Lung (tissue), 12 donors: ENCODE results near the gene TBC1D5. TPM values are rescaled to one million over a fixed set of nuclear protein-coding genes. Genes with fewer than 3 reads are reported as not detected.

Source experiments
- ATAC-seq: fragments of 200-7000 bp; cut with Tn5 transposase; one replicate; pipeline ENCODE4 v1.9.1; 2020; ENCODE audit warnings: moderate number of reproducible peaks; ENCODE audit not compliant: insufficient read depth, low FRiP score
- DNase-seq, 3 donors: peaks; one replicate each; pipeline ENCODE4 v3.0.0-alpha.2; 2013 to 2017
- H3K27ac ChIP-seq, 2 donors: one replicate each; pipeline ENCODE4 v1.5.1; 2013; ENCODE audit warnings: mild to moderate bottlenecking in 2 of 2, moderate library complexity in 2 of 2, control low read depth in 1 of 2, inconsistent platforms in 1 of 2, low read depth in 1 of 2, low read length in 1 of 2
- H3K27me3 ChIP-seq, 3 donors: one replicate each; pipeline ENCODE4 v1.5.1; 2013; ENCODE audit warnings: low read length in 2 of 3; ENCODE audit not compliant: control insufficient read depth in 3 of 3, insufficient read depth in 3 of 3
- H3K36me3 ChIP-seq, 4 donors: one replicate each; pipeline ENCODE4 v1.5.1; 2013; ENCODE audit warnings: low read length in 4 of 4, mild to moderate bottlenecking in 1 of 4, moderate library complexity in 1 of 4; ENCODE audit not compliant: control insufficient read depth in 4 of 4, insufficient read depth in 4 of 4
- H3K4me1 ChIP-seq, 5 donors: one replicate each; pipeline ENCODE4 v1.5.1; 2013; ENCODE audit warnings: low read length in 5 of 5, mild to moderate bottlenecking in 2 of 5, moderate library complexity in 1 of 5; ENCODE audit not compliant: control insufficient read depth in 5 of 5, insufficient read depth in 5 of 5
- H3K4me3 ChIP-seq: one replicate; pipeline ENCODE4 v1.5.1; 2013; ENCODE audit warnings: mild to moderate bottlenecking, control low read depth, moderate library complexity
- H3K9ac ChIP-seq, 2 donors: one replicate each; pipeline ENCODE4 v1.5.1; 2013; ENCODE audit warnings: low read length in 2 of 2, control low read depth in 1 of 2; ENCODE audit not compliant: insufficient read depth in 1 of 2
- H3K9me3 ChIP-seq, 4 donors: one replicate each; pipeline ENCODE4 v1.5.1; 2013; ENCODE audit warnings: low read length in 3 of 4, mild to moderate bottlenecking in 1 of 4, moderate library complexity in 1 of 4; ENCODE audit not compliant: control insufficient read depth in 4 of 4, insufficient read depth in 3 of 4
- WGBS, 2 donors: extraction: QIAGEN DNeasy Blood & Tissue Kit; methylation state at CpG; one replicate each; pipeline ENCODE4 v1.1.7; 2013; 5-methylcytosine and 5-hydroxymethylcytosine counted together
- polyA plus RNA-seq, 2 donors: library from polyadenylated mRNA; stranded (reverse); fragments of 200-250 nt; gene quantifications; one replicate each; pipeline ENCODE4 v1.2.1, GENCODE V29; 2013
- total RNA-seq, 2 donors: library from RNA; depleted of rRNA in 1 of 2; stranded (reverse); fragments of >200 nt in 1 of 2; gene quantifications; one replicate each; pipeline ENCODE4 v1.2.1, GENCODE V29; 2014 to 2021
- TF ChIP-seq, protein P1 (sequence below): IDR thresholded peaks from 2 replicates; pipeline ENCODE4 v1.5.1; 2012; ENCODE audit warnings: mild to moderate bottlenecking; ENCODE audit errors: control extremely low read depth, extremely low read depth
- donor health status: control.
- donor health status: control.
- donor health status: Bipolar disorder and iron deficiency.
- donor health status: healthy.
- donor health status: DM: yes; HTN: yes; CAD: no.

TBC1D5 gene
- total and polyA plus RNA-seq, 4 donors = 8.7 to 111 (median 39.6) TPM

DNA sequence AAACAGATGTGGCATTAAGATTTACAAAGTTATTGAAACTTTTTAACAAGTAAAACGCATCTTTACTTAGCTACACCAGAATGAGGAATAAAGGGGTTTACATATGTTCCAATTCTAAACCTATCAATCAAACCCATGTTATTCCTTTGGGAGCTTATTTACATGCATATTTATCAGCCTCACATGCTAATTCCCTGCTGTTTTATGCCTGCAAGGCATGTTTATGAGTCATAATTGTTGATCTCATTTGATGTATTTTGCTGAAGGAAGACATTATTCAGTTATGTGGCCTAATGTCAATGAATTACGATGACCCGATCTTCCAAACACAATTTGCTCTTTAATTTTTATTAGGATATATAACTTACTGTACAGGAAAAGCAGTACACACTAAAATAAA lies 272.9 kb downstream of the TBC1D5 start:
- ATAC-seq = no peak
- peaks cover 0 to 1% (median 0%) of the 10 kb centered on the region in 4 donors for H3K36me3 ChIP-seq
- DNase-seq = no peak
- TF ChIP-seq, protein P1, sequence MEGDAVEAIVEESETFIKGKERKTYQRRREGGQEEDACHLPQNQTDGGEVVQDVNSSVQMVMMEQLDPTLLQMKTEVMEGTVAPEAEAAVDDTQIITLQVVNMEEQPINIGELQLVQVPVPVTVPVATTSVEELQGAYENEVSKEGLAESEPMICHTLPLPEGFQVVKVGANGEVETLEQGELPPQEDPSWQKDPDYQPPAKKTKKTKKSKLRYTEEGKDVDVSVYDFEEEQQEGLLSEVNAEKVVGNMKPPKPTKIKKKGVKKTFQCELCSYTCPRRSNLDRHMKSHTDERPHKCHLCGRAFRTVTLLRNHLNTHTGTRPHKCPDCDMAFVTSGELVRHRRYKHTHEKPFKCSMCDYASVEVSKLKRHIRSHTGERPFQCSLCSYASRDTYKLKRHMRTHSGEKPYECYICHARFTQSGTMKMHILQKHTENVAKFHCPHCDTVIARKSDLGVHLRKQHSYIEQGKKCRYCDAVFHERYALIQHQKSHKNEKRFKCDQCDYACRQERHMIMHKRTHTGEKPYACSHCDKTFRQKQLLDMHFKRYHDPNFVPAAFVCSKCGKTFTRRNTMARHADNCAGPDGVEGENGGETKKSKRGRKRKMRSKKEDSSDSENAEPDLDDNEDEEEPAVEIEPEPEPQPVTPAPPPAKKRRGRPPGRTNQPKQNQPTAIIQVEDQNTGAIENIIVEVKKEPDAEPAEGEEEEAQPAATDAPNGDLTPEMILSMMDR = no peak
- no peaks in the 10 kb centered on the region for H3K9me3 ChIP-seq
- WGBS, 2 donors = 97 to 99% methylated on average over 3 of the region's 3 CpGs
- H3K27ac ChIP-seq = no peak overlapping the region
- H3K4me1 ChIP-seq = peaks cover 0 to 2% (median 0%) of the 10 kb centered on the region in 5 donors
- no peak overlapping the region for H3K9ac ChIP-seq
- H3K27me3 ChIP-seq = no peaks in the 10 kb centered on the region
- no peak overlapping the region for H3K4me3 ChIP-seq

DNA sequence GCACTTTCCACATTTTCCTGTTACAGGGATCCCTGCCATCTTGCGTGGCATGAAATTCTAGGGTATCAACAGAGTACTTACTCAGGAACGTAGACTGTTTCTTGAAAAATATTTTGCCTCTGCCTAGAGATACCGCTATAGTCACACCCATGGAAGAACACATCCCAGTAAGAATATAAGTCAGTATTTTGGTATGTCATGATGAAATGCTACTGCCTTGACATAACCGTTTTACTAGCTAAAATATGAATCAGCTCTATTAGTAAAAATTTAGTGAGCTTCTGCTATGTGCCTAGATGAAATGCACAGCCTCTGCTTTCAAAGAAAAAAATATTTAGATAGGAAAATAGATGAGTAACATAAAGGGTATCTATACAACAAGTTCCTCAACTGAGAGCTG lies 276.4 kb downstream of the TBC1D5 start:
- H3K27ac ChIP-seq = no peak overlapping the region
- H3K4me3 ChIP-seq = no peak overlapping the region
- DNase-seq (no peak), ATAC-seq (no peak)
- WGBS, 2 donors = 97 to 98% methylated on average over 4 of the region's 4 CpGs
- peaks cover 0 to 1% (median 0%) of the 10 kb centered on the region in 4 donors for H3K36me3 ChIP-seq
- TF ChIP-seq, protein P1 = no peak
- no peaks in the 10 kb centered on the region for H3K9me3 ChIP-seq
- peaks cover 0 to 2% (median 0%) of the 10 kb centered on the region in 5 donors for H3K4me1 ChIP-seq
- H3K27me3 ChIP-seq = no peaks in the 10 kb centered on the region
- H3K9ac ChIP-seq = no peak overlapping the region

DNA sequence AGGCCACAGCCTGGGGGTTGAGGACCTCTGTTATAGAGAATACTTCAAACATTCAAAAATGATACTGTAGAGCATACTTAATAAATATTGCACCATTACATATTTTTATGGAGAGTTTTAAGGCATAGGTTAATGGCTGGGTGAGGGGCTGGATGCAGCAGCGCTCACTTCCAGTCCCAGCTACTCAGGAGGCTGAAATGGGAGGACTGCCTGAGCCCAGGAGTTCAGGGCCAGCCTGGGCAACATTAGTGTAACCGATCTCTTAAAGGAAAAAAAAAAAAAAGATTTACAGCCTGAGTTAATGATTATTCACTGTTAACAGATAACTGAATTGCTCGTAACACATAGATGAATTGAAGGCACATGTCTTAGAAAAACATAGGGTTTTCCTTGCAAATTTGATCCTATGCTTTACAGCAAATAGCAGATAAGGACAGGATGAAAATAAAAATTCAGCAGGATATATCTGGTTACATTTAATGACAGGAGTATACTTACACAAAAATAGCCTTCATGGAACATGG lies 282.9 kb downstream of the TBC1D5 start:
- 61 to 65% methylated on average over 3 of the region's 3 CpGs for whole genome bisulfite sequencing, 2 donors
- no peak for ATAC-seq

More for the DNA sequence above, 282.9 kb downstream of the TBC1D5 start:
- Histone ChIP-seq H3K27ac (no peak overlapping the region), H3K36me3 (peaks cover 0 to 4% (median 2%) of the 10 kb centered on the region in 4 donors), H3K9ac (no peak overlapping the region), H3K4me1 (no peaks in the 10 kb centered on the region), H3K27me3 (no peaks in the 10 kb centered on the region), H3K4me3 (no peak overlapping the region), H3K9me3 (peaks cover 0 to 2% (median 0%) of the 10 kb centered on the region in 4 donors)
- TF ChIP-seq, protein P1 = no peak
- no peak for DNase-seq
